ENCODE results near the gene ABCB6.

ABCB6 gene

GRCh38 chr2:219198974-219199373 lies 19.8 kb downstream of the ABCB6 start:
- TF ChIP-seq, protein P1, sequence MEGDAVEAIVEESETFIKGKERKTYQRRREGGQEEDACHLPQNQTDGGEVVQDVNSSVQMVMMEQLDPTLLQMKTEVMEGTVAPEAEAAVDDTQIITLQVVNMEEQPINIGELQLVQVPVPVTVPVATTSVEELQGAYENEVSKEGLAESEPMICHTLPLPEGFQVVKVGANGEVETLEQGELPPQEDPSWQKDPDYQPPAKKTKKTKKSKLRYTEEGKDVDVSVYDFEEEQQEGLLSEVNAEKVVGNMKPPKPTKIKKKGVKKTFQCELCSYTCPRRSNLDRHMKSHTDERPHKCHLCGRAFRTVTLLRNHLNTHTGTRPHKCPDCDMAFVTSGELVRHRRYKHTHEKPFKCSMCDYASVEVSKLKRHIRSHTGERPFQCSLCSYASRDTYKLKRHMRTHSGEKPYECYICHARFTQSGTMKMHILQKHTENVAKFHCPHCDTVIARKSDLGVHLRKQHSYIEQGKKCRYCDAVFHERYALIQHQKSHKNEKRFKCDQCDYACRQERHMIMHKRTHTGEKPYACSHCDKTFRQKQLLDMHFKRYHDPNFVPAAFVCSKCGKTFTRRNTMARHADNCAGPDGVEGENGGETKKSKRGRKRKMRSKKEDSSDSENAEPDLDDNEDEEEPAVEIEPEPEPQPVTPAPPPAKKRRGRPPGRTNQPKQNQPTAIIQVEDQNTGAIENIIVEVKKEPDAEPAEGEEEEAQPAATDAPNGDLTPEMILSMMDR (conservative IDR thresholded peaks at IDR 0.05; ENCODE audit: low read depth, low read length) = no peak
- H3K4me3 ChIP-seq (ENCODE audit: low read length) = no peak overlapping the region
- DNase-seq (ENCODE audit: low read depth) = no peak

- TF ChIP-seq, protein P1 (conservative IDR thresholded peaks at IDR 0.05; ENCODE audit: low read depth, low read length) = no peak
- H3K4me3 ChIP-seq (ENCODE audit: low read length) = no peak overlapping the region
- DNase-seq (ENCODE audit: low read depth) = no peak
Observed at GRCh38 chr2:219197388-219197787, 21.4 kb downstream of the ABCB6 start.

GRCh38 chr2:219186754-219187456 lies 31.9 kb downstream of the ABCB6 start:
- DNase-seq (ENCODE audit: low read depth) = no peak
- TF ChIP-seq, protein P1 (conservative IDR thresholded peaks at IDR 0.05; ENCODE audit: low read depth, low read length) = no peak
- H3K4me3 ChIP-seq (ENCODE audit: low read length) = no peak overlapping the region

DNA sequence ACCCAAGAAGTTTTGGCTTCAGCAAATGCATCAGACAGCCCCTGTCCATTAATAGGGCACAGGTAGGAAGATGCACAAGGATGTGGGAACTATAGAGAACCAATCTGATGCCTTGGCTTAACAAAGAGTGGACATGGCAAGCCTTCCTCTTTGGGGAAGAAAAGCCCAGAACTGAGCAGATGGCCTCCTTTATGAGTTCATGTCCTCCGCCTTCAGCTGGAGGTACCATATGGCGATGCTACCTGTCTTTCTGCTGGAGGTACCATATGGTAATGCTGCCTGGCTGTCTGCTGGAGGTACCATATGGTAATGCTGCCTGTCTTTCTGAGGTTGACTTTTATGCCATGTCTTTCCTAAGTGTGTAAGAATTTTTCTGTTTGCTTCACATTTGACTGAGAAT lies 34.6 kb downstream of the ABCB6 start:
- TF ChIP-seq, protein P1 (conservative IDR thresholded peaks at IDR 0.05; ENCODE audit: low read depth, low read length) = no peak
- no peak overlapping the region for H3K4me3 ChIP-seq (ENCODE audit: low read length)
- no peak for DNase-seq (ENCODE audit: low read depth)

DNA sequence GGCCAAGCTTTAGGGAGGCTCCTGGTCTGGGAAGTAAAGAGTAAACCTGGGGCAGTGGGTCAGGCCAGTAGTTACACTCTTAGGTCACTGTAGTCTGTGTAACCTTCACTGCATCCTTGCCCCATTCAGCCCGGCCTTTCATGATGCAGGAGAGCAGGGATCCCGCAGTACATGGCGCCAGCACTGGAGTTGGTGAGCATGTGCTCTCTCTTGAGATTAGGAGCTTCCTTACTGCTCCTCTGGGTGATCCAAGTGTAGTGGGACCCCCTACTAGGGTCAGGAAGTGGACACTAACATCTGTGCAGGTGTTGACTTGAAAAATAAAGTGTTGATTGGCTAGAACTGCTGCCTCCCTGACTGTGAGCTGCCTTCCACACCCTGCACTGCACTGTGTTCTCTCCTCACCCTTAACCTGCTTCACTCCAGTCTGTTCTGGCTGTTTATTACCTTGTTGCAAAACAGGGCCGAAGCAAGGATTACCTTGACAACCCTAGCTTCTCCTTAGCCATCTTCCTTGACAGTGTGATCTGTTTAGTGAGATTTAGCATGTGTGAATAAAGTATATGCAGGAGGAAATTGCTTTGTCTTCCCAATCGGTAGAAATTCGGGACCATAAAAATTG lies 35.5 kb downstream of the ABCB6 start:
- H3K4me3 ChIP-seq (ENCODE audit: low read length) = no peak overlapping the region
- DNase-seq (ENCODE audit: low read depth) = no peak
- TF ChIP-seq, protein P1 (conservative IDR thresholded peaks at IDR 0.05; ENCODE audit: low read depth, low read length) = no peak

DNA sequence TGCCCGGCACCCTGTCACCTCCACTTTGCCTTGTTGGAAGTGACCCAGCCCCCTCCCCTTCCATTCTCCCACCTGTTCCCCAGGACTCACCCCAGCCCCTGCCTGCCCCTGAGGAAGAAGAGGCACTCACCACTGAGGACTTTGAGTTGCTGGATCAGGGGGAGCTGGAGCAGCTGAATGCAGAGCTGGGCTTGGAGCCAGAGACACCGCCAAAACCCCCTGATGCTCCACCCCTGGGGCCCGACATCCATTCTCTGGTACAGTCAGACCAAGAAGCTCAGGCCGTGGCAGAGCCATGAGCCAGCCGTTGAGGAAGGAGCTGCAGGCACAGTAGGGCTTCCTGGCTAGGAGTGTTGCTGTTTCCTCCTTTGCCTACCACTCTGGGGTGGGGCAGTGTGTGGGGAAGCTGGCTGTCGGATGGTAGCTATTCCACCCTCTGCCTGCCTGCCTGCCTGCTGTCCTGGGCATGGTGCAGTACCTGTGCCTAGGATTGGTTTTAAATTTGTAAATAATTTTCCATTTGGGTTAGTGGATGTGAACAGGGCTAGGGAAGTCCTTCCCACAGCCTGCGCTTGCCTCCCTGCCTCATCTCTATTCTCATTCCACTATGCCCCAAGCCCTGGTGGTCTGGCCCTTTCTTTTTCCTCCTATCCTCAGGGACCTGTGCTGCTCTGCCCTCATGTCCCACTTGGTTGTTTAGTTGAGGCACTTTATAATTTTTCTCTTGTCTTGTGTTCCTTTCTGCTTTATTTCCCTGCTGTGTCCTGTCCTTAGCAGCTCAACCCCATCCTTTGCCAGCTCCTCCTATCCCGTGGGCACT lies 36.2 kb downstream of the ABCB6 start:
- TF ChIP-seq, protein P1 (conservative IDR thresholded peaks at IDR 0.05; ENCODE audit: low read depth, low read length) = no peak
- no peak for DNase-seq (ENCODE audit: low read depth)
- no peak overlapping the region for H3K4me3 ChIP-seq (ENCODE audit: low read length)
